ENCODE results near the gene GAL.
A peak's percentile ranks its signal among the peaks of the same experiment; 100 is the strongest.

DNA sequence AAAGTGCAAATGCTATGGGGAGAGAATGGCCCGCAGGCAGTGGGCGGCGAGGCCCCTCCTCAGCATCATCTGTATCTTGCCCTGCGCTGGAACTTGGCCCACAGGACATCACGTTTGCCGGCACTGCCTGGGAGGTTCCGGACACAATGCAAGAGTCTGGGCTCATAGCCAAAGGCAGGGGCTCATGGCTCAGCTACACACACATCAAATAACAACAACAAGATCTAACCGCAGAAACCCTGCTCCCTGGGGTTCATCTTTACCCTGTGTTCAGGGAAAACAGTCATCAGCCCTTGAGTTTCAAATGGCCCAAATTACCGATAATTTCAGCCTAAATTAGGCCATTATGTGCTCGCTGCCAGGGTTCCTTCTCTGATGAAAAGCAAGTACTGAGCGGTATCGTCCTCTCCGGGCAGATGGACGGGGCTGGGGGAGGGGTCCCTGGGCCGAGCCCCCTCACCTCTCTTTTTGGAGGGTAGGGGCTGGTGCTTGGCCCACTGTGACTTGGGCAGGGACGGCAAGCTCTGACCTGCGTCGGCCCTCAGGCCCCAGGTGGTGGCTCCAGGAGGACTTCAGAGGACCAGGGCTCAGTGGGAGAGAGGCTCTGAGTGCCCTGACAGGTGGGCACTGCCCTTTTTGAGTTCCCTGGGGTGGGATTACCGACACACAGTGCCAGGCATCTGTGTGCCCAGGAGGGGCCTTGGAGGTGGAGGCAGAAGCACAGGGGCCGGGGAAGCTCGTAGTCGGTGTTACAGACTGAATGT is 25.0 kb upstream of the GAL start:
- TF ChIP-seq, protein P1, sequence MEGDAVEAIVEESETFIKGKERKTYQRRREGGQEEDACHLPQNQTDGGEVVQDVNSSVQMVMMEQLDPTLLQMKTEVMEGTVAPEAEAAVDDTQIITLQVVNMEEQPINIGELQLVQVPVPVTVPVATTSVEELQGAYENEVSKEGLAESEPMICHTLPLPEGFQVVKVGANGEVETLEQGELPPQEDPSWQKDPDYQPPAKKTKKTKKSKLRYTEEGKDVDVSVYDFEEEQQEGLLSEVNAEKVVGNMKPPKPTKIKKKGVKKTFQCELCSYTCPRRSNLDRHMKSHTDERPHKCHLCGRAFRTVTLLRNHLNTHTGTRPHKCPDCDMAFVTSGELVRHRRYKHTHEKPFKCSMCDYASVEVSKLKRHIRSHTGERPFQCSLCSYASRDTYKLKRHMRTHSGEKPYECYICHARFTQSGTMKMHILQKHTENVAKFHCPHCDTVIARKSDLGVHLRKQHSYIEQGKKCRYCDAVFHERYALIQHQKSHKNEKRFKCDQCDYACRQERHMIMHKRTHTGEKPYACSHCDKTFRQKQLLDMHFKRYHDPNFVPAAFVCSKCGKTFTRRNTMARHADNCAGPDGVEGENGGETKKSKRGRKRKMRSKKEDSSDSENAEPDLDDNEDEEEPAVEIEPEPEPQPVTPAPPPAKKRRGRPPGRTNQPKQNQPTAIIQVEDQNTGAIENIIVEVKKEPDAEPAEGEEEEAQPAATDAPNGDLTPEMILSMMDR (IDR thresholded peaks at IDR 0.05 in 8 of 11, conservative IDR thresholded peaks at IDR 0.05 in 3 of 11): no peak
- TF ChIP-seq POLR2A (IDR thresholded peaks at IDR 0.05) (no peak), POLR2AphosphoS5 (IDR thresholded peaks at IDR 0.05) (peak; percentile 12 to 17 (median 13))
